ENCODE results near the gene CNGA2. TPM values are rescaled to one million over a fixed set of nuclear protein-coding genes. Genes with fewer than 3 reads are reported as not detected.
"Not testable (repeated sequence)": the region's sequence is repeated elsewhere in the genome, so short reads cannot be mapped to it uniquely, and the experiment has no call there.

Gene CNGA2
- polyA plus RNA-seq, 1 donor from 2014 or later, result not detected

- not testable (repeated sequence) for H3K9me3 ChIP-seq (ENCODE audit: low read length); H3K27ac ChIP-seq (ENCODE audit: low read length); H3K9ac ChIP-seq (ENCODE audit: low read length); H3K4me3 ChIP-seq (ENCODE audit: low read length); H3K9me2 ChIP-seq (ENCODE audit: insufficient read depth, low read length); H2AFZ ChIP-seq (ENCODE audit: low read depth, low read length); H3K4me2 ChIP-seq (ENCODE audit: low read length); H3K79me2 ChIP-seq (replicated peaks; ENCODE audit: insufficient read depth, low read length); H3K36me3 ChIP-seq (ENCODE audit: insufficient read depth, low read length); H3F3A ChIP-seq (ENCODE audit: insufficient read depth, low read length, poor library complexity, severe bottlenecking); H3K27me3 ChIP-seq (ENCODE audit: insufficient read depth, low read depth, low read length); H4K20me1 ChIP-seq (ENCODE audit: insufficient read depth)
These were observed 37.5 kb upstream of the CNGA2 start for GRCh38 chrX:151697082-151697481.

GRCh38 chrX:151697522-151697921 lies 37.0 kb upstream of the CNGA2 start:
- H3F3A ChIP-seq (ENCODE audit: insufficient read depth, low read length, poor library complexity, severe bottlenecking), result no peaks in the 10 kb centered on the region

More at GRCh38 chrX:151697522-151697921, 37.0 kb upstream of the CNGA2 start:
- no peak overlapping the region for H3K27ac ChIP-seq (ENCODE audit: low read length)
- H2AFZ ChIP-seq (ENCODE audit: low read depth, low read length), result no peak overlapping the region
- H3K36me3 ChIP-seq (ENCODE audit: insufficient read depth, low read length), result no peaks in the 10 kb centered on the region
- no peak overlapping the region for H3K9ac ChIP-seq (ENCODE audit: low read length)
- H3K27me3 ChIP-seq (ENCODE audit: insufficient read depth, low read depth, low read length), result no peaks in the 10 kb centered on the region
- no peaks in the 10 kb centered on the region for H4K20me1 ChIP-seq (ENCODE audit: insufficient read depth)
- H3K9me3 ChIP-seq (ENCODE audit: low read length), result no peaks in the 10 kb centered on the region
- H3K4me3 ChIP-seq (ENCODE audit: low read length), result no peak overlapping the region
- no peaks in the 10 kb centered on the region for H3K9me2 ChIP-seq (ENCODE audit: insufficient read depth, low read length)
- no peak overlapping the region for H3K4me2 ChIP-seq (ENCODE audit: low read length)
- TF ChIP-seq MXI1 (conservative IDR thresholded peaks at IDR 0.05; ENCODE audit: poor library complexity, severe bottlenecking) (no peak), EZH2 (IDR thresholded peaks at IDR 0.05; ENCODE audit: borderline replicate concordance, insufficient read depth, low read length, poor library complexity, severe bottlenecking) (no peak), REST (IDR thresholded peaks at IDR 0.05; ENCODE audit: borderline replicate concordance) (no peak), SMC3 (conservative IDR thresholded peaks at IDR 0.05; ENCODE audit: poor library complexity) (no peak), POLR2AphosphoS5 (IDR thresholded peaks at IDR 0.05) (no peak), TAF1 (IDR thresholded peaks at IDR 0.05; ENCODE audit: low read depth) (no peak), RAD21 (conservative IDR thresholded peaks at IDR 0.05) (no peak), CTCF (IDR thresholded peaks at IDR 0.05; ENCODE audit: poor library complexity, severe bottlenecking) (no peak), EP300 (conservative IDR thresholded peaks at IDR 0.05; ENCODE audit: poor library complexity, severe bottlenecking) (no peak)
- H3K79me2 ChIP-seq (replicated peaks; ENCODE audit: insufficient read depth, low read length), result no peaks in the 10 kb centered on the region
